GM18951 (cell line): ENCODE data around the gene SMYD4.
"Not testable (repeated sequence)": the region's sequence is repeated elsewhere in the genome, so short reads cannot be mapped to it uniquely, and the experiment has no call there.

Source experiments
- POLR2A ChIP-seq: IDR thresholded peaks from 4 replicates; pipeline ENCODE4 v1.6.1; 2011; ENCODE audit warnings: mild to moderate bottlenecking; ENCODE audit not compliant: insufficient read length, insufficient read depth; ENCODE audit errors: extremely low read depth
- in situ Hi-C: fragments of 300-500 bp; cut with MboI; formaldehyde crosslinking; loops from one replicate; pipeline ENCODE4 v1.12.0; 2022; ENCODE audit warnings: low sequenced_read_pairs, mixed read lengths, inconsistent platforms; ENCODE audit not compliant: unreplicated experiment

SMYD4 gene

DNA sequence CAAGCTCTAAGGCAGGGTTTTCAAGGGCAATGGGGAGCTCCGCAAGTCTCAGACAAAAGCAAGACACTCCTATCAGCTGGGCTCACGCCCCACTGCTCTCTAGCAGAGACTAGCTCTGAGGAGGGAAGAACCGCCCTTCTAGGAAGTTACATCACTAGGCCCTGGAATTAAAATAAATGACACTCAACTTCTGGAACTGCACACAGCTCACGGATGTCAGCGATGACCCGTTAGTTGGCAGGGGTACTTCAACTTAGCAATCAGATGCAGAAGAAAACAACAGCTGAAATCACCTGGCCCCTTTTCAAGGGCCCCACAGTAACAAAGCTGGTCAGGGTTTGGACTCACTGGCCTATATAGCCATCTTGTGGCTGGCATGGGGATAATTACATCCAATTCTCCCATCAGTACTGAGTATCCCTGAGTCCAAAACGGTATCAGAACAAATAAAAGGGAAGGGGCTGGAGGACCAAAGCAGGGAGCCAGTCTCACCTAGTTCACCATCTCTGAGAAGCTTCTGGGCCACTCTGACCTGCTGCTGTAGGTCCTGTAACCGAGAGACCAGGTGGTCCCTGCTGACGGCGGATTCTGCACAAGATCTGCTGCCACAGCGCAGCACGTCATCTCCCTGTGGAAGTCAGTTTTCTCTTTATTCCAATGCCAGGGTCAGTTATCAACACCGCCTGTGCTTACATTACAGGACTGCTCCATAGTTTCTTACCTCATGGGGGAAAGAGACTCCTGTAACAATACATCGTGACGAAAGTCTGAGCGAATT is 45.7 kb downstream of the SMYD4 start:
- in situ Hi-C loops, result no loop called here

GRCh38 chr17:1783271-1783670 is 46.4 kb downstream of the SMYD4 start:
- in situ Hi-C loops, result no loop called here
- TF ChIP-seq POLR2A, result no peak

More for the DNA sequence above, 45.7 kb downstream of the SMYD4 start:
- TF ChIP-seq POLR2A, result no peak

GRCh38 chr17:1782171-1782567 is 47.5 kb downstream of the SMYD4 start:
- in situ Hi-C loops, result no loop called here
- TF ChIP-seq POLR2A, result no peak

GRCh38 chr17:1779571-1780131 is 50.1 kb downstream of the SMYD4 start:
- in situ Hi-C loops, result no loop called here
- TF ChIP-seq POLR2A, result no peak

GRCh38 chr17:1776857-1777256 is 52.8 kb downstream of the SMYD4 start:
- in situ Hi-C loops, result no loop called here

DNA sequence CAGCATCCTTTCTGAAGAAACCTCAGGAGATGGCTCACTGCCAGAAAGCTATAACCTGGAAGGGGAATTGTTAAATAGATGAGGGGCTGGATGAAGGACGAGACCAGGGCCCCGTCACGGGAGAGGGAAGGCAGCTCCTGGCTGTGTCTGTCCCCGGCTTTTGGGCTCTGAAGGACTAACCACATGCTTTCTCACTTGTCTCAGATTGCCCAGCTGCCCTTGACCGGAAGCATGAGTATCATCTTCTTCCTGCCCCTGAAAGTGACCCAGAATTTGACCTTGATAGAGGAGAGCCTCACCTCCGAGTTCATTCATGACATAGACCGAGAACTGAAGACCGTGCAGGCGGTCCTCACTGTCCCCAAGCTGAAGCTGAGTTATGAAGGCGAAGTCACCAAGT is 53.4 kb downstream of the SMYD4 start:
- in situ Hi-C loops, result no loop called here

More at GRCh38 chr17:1776857-1777256, 52.8 kb downstream of the SMYD4 start:
- no peak for TF ChIP-seq POLR2A

GRCh38 chr17:1774390-1775176 is 55.1 kb downstream of the SMYD4 start:
- no peak for TF ChIP-seq POLR2A
- in situ Hi-C loops, result no loop called here

More for the DNA sequence above, 53.4 kb downstream of the SMYD4 start:
- no peak for TF ChIP-seq POLR2A

GRCh38 chr17:1773696-1774181 is 56.0 kb downstream of the SMYD4 start:
- in situ Hi-C loops, result no loop called here
- no peak for TF ChIP-seq POLR2A

DNA sequence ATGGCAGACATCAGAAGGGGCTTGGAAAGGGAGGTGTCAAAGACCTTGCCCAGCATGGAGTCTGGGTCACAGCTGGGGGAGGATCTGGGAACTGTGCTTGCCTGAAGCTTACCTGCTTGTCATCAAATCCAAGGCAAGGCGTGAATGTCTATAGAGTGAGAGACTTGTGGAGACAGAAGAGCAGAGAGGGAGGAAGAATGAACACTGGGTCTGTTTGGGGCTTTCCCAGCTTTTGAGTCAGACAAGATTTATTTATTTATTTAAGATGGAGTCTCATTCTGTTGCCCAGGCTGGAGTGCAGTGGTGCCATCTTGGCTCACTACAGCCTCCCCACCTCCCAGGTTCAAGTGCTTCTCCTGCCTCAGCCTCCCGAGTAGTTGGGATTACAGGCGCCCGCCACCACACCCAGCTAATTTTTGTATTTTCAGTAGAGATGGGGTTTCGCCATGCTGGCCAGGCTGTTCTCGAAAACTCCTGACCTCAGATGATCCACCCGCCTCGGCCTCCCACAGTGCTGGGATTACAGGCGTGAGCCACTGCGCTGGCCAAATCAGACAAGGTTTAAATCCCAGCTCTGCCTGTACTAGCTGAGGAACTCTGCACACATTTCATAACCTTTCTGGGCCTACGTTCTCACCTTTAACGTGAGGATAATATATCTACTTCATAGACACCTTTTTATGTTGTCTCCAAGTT is 56.6 kb downstream of the SMYD4 start:
- in situ Hi-C loops, result not testable (repeated sequence)

DNA sequence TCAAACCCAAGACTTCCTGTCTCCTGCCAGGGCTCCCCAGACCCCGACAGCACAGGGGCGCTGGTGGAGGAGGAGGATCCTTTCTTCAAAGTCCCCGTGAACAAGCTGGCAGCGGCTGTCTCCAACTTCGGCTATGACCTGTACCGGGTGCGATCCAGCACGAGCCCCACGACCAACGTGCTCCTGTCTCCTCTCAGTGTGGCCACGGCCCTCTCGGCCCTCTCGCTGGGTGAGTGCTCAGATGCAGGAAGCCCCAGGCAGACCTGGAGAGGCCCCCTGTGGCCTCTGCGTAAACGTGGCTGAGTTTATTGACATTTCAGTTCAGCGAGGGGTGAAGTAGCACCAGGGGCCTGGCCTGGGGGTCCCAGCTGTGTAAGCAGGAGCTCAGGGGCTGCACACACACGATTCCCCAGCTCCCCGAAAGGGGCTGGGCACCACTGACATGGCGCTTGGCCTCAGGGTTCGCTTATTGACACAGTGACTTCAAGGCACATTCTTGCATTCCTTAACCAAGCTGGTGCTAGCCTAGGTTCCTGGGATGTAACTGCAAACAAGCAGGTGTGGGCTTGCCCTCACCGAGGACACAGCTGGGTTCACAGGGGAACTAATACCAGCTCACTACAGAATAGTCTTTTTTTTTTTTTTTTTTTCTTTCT is 59.8 kb downstream of the SMYD4 start:
- in situ Hi-C loops, result no loop called here
- no peak for TF ChIP-seq POLR2A

DNA sequence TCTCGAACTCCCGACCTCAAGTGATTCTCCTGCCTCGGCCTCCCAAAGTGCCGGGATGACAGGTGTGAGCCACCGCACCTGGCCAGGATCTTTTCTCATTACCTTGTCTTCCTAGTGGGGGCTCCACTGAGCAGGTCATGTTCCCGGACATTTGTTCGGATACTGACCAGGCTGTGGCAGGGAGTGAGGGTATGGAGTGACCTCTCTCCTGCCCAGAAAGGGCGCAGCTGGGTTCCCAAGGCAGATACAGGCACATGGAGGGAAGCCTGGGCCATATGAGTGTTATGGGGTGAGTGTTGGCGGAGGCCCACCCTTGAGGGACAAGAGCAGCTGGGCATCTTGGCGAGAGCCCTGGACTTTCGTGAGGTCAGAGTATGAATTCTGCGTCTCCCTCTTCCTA is 62.3 kb downstream of the SMYD4 start:
- in situ Hi-C loops, result no loop called here
- no peak for TF ChIP-seq POLR2A

DNA sequence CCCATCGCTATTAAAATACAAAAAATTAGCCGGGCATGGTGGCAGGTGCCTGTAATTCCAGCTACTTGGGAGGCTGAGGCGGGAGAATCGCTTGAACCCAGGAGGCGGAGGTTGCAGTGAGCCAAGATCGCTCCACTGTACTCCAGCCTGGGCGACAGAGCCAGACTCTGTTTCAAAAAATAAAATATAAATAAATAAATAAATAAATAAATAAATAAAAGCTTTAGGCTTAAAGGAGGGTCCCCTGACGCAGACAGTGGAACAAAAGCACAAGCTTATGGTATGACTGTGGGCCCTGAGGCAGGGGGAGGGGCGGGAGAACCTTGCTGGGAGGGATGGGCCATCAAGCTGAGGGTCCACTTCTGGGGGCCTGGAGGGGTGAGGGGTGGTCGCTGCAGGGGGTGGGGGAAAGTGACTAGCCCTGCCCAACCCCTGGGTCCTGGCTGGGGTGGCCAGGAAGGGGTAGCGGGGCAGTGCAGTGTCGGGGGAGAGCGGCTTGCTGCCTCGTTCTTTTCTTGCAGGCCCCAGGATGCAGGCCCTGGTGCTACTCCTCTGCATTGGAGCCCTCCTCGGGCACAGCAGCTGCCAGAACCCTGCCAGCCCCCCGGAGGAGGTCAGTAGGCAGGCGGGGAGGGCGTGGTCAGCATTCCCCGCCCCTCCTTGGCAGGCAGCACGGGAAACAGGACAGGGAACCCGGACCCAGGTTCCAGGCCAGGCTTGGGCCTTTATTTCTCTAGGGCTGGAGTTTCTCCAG is 63.1 kb downstream of the SMYD4 start:
- in situ Hi-C loops, result no loop called here
- TF ChIP-seq POLR2A, result no peak
